Bronchial epithelial cell (primary cell): ENCODE measurements around the gene GLP2R. TPM values are rescaled to one million over a fixed set of nuclear protein-coding genes. Genes with fewer than 3 reads are reported as not detected.
A peak's percentile ranks its signal among the peaks of the same experiment; 100 is the strongest.

ENCODE experiments used
- DNase-seq: peaks from one replicate; pipeline ENCODE4 v3.0.0-alpha.2; 2010; ENCODE audit warnings: low read depth
- FAIRE-seq: peaks from 2 replicates; lab custom pipeline; 2011; peaks lifted over from hg19 to GRCh38; lab: Jason Lieb, UNC
- H3K27me3 ChIP-seq: 2 replicates; pipeline ENCODE4 v1.5.1; 2011; ENCODE audit warnings: low read length; ENCODE audit not compliant: control insufficient read depth, insufficient read depth
- H3K36me3 ChIP-seq: 2 replicates; pipeline ENCODE4 v1.5.1; 2011; ENCODE audit warnings: low read length; ENCODE audit not compliant: control insufficient read depth, insufficient read depth
- H3K4me3 ChIP-seq: 2 replicates; pipeline ENCODE4 v1.5.1; 2011; ENCODE audit warnings: mild to moderate bottlenecking, low read depth, low read length, control low read depth
- total RNA-seq: library from RNA; depleted of rRNA; stranded (reverse); fragments of >200 nt; gene quantifications from 2 replicates; pipeline ENCODE4 v1.2.1, GENCODE V29; 2014
- TF ChIP-seq, protein P1 (sequence below): IDR thresholded peaks from 2 replicates; pipeline ENCODE4 v1.5.1; 2011; ENCODE audit warnings: mild to moderate bottlenecking, moderate library complexity, low read length, control low read depth, inconsistent platforms; ENCODE audit not compliant: insufficient read depth, severe bottlenecking

Gene GLP2R
- total RNA-seq, 1 donor from 2014 or later = under 0.01 TPM

DNA sequence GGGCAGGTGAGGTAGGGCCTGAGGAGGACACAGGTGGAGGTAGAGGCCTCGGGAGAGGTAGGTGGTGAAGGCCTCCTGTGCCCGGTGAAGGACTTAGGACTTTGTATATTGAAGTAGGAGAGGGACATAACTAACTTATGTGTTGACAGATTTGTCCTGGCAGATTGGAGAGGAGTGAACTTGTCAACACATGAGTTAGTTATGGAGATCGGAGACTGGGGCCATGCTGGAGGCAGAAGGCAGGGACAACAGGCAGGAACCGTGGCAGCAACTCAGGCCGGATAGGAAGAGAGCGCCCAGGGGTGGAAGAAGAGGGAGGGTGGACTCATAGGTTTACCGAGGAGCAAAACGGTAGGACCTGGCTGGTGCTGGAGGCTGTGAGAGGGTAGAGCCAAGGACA is 18.4 kb downstream of the GLP2R start:
- H3K27me3 ChIP-seq = no peaks in the 10 kb centered on the region
- no peaks in the 10 kb centered on the region for H3K36me3 ChIP-seq
- no peak overlapping the region for H3K4me3 ChIP-seq
- FAIRE-seq (no peak), DNase-seq (no peak)
- TF ChIP-seq, protein P1, sequence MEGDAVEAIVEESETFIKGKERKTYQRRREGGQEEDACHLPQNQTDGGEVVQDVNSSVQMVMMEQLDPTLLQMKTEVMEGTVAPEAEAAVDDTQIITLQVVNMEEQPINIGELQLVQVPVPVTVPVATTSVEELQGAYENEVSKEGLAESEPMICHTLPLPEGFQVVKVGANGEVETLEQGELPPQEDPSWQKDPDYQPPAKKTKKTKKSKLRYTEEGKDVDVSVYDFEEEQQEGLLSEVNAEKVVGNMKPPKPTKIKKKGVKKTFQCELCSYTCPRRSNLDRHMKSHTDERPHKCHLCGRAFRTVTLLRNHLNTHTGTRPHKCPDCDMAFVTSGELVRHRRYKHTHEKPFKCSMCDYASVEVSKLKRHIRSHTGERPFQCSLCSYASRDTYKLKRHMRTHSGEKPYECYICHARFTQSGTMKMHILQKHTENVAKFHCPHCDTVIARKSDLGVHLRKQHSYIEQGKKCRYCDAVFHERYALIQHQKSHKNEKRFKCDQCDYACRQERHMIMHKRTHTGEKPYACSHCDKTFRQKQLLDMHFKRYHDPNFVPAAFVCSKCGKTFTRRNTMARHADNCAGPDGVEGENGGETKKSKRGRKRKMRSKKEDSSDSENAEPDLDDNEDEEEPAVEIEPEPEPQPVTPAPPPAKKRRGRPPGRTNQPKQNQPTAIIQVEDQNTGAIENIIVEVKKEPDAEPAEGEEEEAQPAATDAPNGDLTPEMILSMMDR = no peak

DNA sequence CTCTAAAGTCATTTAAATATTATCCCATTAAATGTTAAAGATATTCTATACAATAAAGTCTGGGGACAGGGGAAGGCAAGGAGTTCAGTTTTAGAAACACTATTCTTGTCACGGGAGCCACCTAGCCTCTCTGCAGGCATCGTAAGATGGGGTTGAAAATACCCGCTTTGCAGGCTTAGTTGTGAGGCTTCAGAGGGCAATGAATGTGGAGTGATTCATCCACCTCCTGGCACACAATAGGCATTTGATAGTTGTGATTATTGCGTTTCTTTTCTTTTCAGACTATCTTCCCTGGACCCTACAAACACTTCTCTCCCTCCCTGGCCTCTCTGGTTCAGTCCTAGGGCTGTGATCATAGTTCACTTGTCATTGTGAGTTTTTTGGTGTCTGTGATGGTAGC is 19.6 kb downstream of the GLP2R start:
- FAIRE-seq (no peak), DNase-seq (no peak)
- TF ChIP-seq, protein P1 = no peak
- Histone ChIP-seq H3K27me3 (no peaks in the 10 kb centered on the region), H3K36me3 (no peaks in the 10 kb centered on the region), H3K4me3 (no peak overlapping the region)

DNA sequence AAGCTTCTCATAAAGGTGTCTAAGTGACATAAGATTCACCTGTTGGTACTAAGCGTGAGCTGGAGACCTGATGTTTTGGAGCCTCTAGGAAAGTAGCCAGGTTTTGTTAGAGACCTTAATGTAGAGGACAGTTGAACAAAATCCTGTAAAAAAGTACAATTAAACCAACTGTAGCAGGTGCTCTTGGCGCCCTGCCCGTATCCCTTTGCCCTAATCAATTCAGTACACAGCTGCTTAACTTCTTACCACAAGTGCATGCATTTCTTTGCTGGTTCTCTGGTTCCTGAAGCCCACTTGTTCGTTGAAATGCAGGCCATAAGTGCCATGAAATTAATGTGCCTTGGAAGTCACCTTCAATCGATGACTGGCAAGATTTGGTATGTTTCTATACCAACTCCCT is 24.4 kb downstream of the GLP2R start:
- H3K36me3 ChIP-seq = no peaks in the 10 kb centered on the region
- no peak overlapping the region for H3K4me3 ChIP-seq
- DNase-seq (no peak), FAIRE-seq (no peak)
- TF ChIP-seq, protein P1 = no peak
- H3K27me3 ChIP-seq = no peaks in the 10 kb centered on the region

DNA sequence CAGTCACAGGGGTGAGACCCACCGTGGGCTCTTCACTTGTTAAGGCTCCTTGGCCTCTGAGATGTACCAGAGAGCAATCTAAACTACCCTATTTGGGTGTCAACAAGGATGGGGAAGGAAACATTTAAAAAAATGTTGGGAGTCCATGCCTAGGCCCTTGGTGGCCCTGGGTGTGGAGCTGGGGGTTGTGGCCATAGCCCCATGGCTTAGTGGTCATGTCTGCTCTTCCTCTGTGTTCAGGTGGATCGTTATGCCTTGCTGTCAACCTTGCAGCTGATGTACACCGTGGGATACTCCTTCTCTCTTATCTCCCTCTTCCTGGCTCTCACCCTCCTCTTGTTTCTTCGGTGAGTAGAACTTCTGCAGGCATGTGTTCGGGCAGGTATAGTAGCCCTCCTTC is 28.5 kb downstream of the GLP2R start:
- TF ChIP-seq, protein P1 = no peak
- no peaks in the 10 kb centered on the region for H3K36me3 ChIP-seq

DNA sequence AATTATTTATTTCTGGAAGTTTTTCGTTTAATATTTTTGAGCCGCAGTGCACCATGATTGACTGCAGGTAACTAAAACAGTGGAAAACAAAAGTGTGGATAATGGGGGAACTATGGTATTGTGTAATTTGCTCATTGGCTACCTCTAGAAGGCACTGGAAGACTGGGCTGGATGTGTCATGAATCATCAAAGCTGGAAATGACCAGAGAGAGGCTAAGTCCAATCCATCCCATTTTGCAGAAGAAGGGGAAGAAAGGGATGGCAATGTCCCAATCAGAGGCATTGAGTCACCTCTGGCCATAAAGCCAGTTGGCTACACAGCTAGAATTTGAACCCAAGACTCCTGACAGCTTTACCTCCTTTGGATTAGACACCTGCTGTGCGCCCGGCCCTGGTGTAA is 29.3 kb downstream of the GLP2R start:
- peak; percentile 47 for FAIRE-seq
- TF ChIP-seq, protein P1 = no peak

More for the DNA sequence above, 28.5 kb downstream of the GLP2R start:
- Histone ChIP-seq H3K4me3 (no peak overlapping the region), H3K27me3 (no peaks in the 10 kb centered on the region)
- FAIRE-seq = no peak
- DNase-seq = no peak

DNA sequence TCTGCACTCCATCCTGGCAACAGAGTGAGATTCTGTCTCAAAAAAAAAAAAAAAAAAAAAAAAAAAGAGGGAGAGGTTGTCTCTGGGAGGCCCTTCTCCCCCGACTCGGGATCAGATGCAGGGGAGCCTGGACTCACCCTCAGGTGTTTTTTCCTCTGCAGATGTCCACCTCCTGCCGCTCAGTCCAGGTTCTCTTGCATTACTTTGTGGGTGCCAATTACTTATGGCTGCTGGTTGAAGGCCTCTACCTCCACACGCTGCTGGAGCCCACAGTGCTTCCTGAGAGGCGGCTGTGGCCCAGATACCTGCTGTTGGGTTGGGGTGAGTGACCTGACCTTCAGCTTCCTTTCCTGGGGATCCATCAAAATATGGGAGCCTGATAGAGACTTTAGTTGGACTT is 34.1 kb downstream of the GLP2R start:
- no peak for DNase-seq
- Histone ChIP-seq H3K36me3 (no peaks in the 10 kb centered on the region), H3K27me3 (no peaks in the 10 kb centered on the region), H3K4me3 (no peak overlapping the region)
- no peak for FAIRE-seq
- TF ChIP-seq, protein P1 = no peak

More for the DNA sequence above, 29.3 kb downstream of the GLP2R start:
- Histone ChIP-seq H3K4me3 (no peak overlapping the region), H3K27me3 (no peaks in the 10 kb centered on the region), H3K36me3 (no peaks in the 10 kb centered on the region)
- DNase-seq = no peak
